ENCODE results near the gene CAST.

Gene CAST

GRCh38 chr5:96763026-96763425, 100.8 kb downstream of the CAST start:
- Histone ChIP-seq H3K4me3 (ENCODE audit: insufficient read depth, low read depth, low read length, poor library complexity, severe bottlenecking) (no peak overlapping the region), H3K9me3 (ENCODE audit: control insufficient read depth, low read length) (no peaks in the 10 kb centered on the region), H3K27me3 (replicated peaks; ENCODE audit: control insufficient read depth, insufficient read depth, low read length, poor library complexity, severe bottlenecking) (no peaks in the 10 kb centered on the region), H3K36me3 (ENCODE audit: control insufficient read depth, insufficient read depth, low read length) (peaks cover 76% of the 10 kb centered on the region), H3K4me1 (ENCODE audit: control insufficient read depth, insufficient read depth, low read length, poor library complexity, severe bottlenecking) (no peaks in the 10 kb centered on the region), H3K27ac (ENCODE audit: insufficient read depth, low read length, poor library complexity, severe bottlenecking) (no peak overlapping the region)
- no peak for DNase-seq

GRCh38 chr5:96765043-96765442, 102.9 kb downstream of the CAST start:
- H3K27ac ChIP-seq (ENCODE audit: insufficient read depth, low read length, poor library complexity, severe bottlenecking) = no peak overlapping the region
- H3K27me3 ChIP-seq (replicated peaks; ENCODE audit: control insufficient read depth, insufficient read depth, low read length, poor library complexity, severe bottlenecking) = no peaks in the 10 kb centered on the region
- no peaks in the 10 kb centered on the region for H3K4me1 ChIP-seq (ENCODE audit: control insufficient read depth, insufficient read depth, low read length, poor library complexity, severe bottlenecking)
- no peak overlapping the region for H3K4me3 ChIP-seq (ENCODE audit: insufficient read depth, low read depth, low read length, poor library complexity, severe bottlenecking)
- DNase-seq = no peak
- H3K9me3 ChIP-seq (ENCODE audit: control insufficient read depth, low read length) = no peaks in the 10 kb centered on the region
- H3K36me3 ChIP-seq (ENCODE audit: control insufficient read depth, insufficient read depth, low read length) = peaks cover 85% of the 10 kb centered on the region

DNA sequence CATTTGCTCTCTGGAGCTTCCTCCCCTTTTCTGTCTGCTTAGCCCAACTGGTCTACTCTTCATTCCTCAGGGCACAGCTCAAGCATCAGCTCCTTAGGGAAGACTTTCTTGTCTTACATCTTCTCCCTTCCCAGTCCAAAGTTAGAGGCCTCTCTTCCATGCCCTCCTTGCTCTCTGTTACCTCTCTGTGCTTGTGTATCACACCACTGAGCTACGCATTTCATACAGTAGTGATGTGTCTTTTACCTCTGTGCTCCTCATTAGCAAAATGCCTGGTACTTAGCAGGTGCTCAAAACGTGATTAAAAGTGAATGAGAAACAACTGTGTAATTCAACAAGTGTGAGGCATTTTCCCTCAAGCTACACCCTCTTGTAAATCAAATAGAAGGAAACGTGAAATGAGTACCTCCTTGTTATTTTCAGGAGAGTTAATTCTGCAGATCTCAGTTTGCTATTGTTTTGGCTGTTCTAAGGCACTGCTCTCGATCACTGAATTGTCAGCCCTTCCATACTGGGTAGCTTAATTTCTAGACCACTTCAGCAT, 106.6 kb downstream of the CAST start:
- Histone ChIP-seq H3K27ac (ENCODE audit: insufficient read depth, low read length, poor library complexity, severe bottlenecking) (no peak overlapping the region), H3K27me3 (replicated peaks; ENCODE audit: control insufficient read depth, insufficient read depth, low read length, poor library complexity, severe bottlenecking) (no peaks in the 10 kb centered on the region), H3K4me3 (ENCODE audit: insufficient read depth, low read depth, low read length, poor library complexity, severe bottlenecking) (no peak overlapping the region), H3K4me1 (ENCODE audit: control insufficient read depth, insufficient read depth, low read length, poor library complexity, severe bottlenecking) (no peaks in the 10 kb centered on the region), H3K9me3 (ENCODE audit: control insufficient read depth, low read length) (no peaks in the 10 kb centered on the region), H3K36me3 (ENCODE audit: control insufficient read depth, insufficient read depth, low read length) (peaks cover 87% of the 10 kb centered on the region)
- no peak for DNase-seq

DNA sequence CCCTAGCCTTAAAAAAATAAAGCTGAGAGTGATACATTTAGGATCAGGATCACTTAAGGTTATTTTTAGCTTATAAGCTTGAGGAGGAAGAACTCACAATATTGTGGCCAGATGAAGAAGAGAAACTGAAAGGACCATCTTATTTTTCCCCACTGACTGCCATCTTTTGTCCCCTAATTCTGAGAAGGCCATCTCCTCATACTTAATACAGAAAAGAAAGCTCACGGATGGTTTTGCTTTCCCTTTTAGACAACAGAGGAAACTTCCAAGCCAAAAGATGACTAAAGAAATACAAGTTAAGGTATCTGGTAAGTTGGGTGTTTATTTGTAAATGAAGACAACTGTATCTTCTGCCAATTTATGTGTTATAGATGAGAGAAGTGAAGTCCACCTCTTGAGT, 109.2 kb downstream of the CAST start:
- Histone ChIP-seq H3K9me3 (ENCODE audit: control insufficient read depth, low read length) (no peaks in the 10 kb centered on the region), H3K36me3 (ENCODE audit: control insufficient read depth, insufficient read depth, low read length) (peaks cover 87% of the 10 kb centered on the region), H3K4me3 (ENCODE audit: insufficient read depth, low read depth, low read length, poor library complexity, severe bottlenecking) (no peak overlapping the region), H3K27me3 (replicated peaks; ENCODE audit: control insufficient read depth, insufficient read depth, low read length, poor library complexity, severe bottlenecking) (no peaks in the 10 kb centered on the region), H3K4me1 (ENCODE audit: control insufficient read depth, insufficient read depth, low read length, poor library complexity, severe bottlenecking) (no peaks in the 10 kb centered on the region), H3K27ac (ENCODE audit: insufficient read depth, low read length, poor library complexity, severe bottlenecking) (no peak overlapping the region)
- no peak for DNase-seq

DNA sequence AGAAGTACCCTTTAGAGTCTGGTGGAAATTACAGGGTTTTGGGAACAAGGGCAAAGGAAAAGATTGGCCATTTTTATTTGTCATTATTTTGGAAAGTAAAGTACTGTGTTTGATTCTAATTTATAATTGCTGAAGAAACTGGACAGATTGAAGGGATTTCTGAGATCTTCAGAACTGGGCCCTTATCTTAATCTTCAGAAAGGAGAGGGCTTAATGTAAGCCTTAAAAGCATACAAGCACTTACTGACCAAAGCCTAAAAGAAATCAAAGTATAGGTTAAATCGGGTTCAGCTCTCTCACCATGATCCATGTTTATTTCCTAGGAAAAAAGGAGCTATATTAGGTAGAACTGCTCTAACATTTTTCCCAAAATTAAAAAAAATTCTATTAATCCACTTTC, 109.9 kb downstream of the CAST start:
- no peaks in the 10 kb centered on the region for H3K4me1 ChIP-seq (ENCODE audit: control insufficient read depth, insufficient read depth, low read length, poor library complexity, severe bottlenecking)
- no peak overlapping the region for H3K4me3 ChIP-seq (ENCODE audit: insufficient read depth, low read depth, low read length, poor library complexity, severe bottlenecking)
- peaks cover 84% of the 10 kb centered on the region for H3K36me3 ChIP-seq (ENCODE audit: control insufficient read depth, insufficient read depth, low read length)
- H3K9me3 ChIP-seq (ENCODE audit: control insufficient read depth, low read length) = no peaks in the 10 kb centered on the region
- no peak for DNase-seq
- H3K27ac ChIP-seq (ENCODE audit: insufficient read depth, low read length, poor library complexity, severe bottlenecking) = no peak overlapping the region
- no peaks in the 10 kb centered on the region for H3K27me3 ChIP-seq (replicated peaks; ENCODE audit: control insufficient read depth, insufficient read depth, low read length, poor library complexity, severe bottlenecking)

- Histone ChIP-seq H3K9me3 (ENCODE audit: control insufficient read depth, low read length) (no peaks in the 10 kb centered on the region), H3K27ac (ENCODE audit: insufficient read depth, low read length, poor library complexity, severe bottlenecking) (no peak overlapping the region), H3K27me3 (replicated peaks; ENCODE audit: control insufficient read depth, insufficient read depth, low read length, poor library complexity, severe bottlenecking) (no peaks in the 10 kb centered on the region), H3K36me3 (ENCODE audit: control insufficient read depth, insufficient read depth, low read length) (peaks cover 80% of the 10 kb centered on the region), H3K4me3 (ENCODE audit: insufficient read depth, low read depth, low read length, poor library complexity, severe bottlenecking) (no peak overlapping the region), H3K4me1 (ENCODE audit: control insufficient read depth, insufficient read depth, low read length, poor library complexity, severe bottlenecking) (no peaks in the 10 kb centered on the region)
- no peak for DNase-seq
Measured at GRCh38 chr5:96772542-96772941, 110.4 kb downstream of the CAST start.

- Histone ChIP-seq H3K9me3 (ENCODE audit: control insufficient read depth, low read length) (no peaks in the 10 kb centered on the region), H3K36me3 (ENCODE audit: control insufficient read depth, insufficient read depth, low read length) (peaks cover 77% of the 10 kb centered on the region), H3K27me3 (replicated peaks; ENCODE audit: control insufficient read depth, insufficient read depth, low read length, poor library complexity, severe bottlenecking) (no peaks in the 10 kb centered on the region), H3K4me3 (ENCODE audit: insufficient read depth, low read depth, low read length, poor library complexity, severe bottlenecking) (no peak overlapping the region), H3K27ac (ENCODE audit: insufficient read depth, low read length, poor library complexity, severe bottlenecking) (no peak overlapping the region), H3K4me1 (ENCODE audit: control insufficient read depth, insufficient read depth, low read length, poor library complexity, severe bottlenecking) (no peaks in the 10 kb centered on the region)
- DNase-seq = no peak
Measured at GRCh38 chr5:96775050-96775449, 112.9 kb downstream of the CAST start.

DNA sequence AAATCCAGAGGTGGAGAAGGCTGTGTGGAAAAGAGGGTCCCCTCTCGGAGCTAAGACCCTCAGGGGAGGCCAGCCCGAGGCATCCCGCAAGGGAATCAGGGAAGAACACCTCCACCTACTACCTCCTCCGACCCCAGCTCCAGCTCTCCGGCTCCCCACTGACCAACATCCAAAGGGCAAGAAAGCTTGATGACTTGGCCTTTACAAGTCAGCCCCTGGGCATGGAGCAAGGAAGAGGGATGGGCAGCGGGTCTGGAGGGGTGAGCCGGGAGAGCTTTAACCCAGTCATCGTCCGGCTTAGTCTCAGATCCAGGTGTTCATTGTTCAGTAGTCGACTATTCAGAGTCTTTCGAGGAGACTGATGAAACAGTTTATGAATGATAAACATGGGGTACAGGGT, 113.5 kb downstream of the CAST start:
- Histone ChIP-seq H3K27me3 (replicated peaks; ENCODE audit: control insufficient read depth, insufficient read depth, low read length, poor library complexity, severe bottlenecking) (no peaks in the 10 kb centered on the region), H3K27ac (ENCODE audit: insufficient read depth, low read length, poor library complexity, severe bottlenecking) (no peak overlapping the region), H3K36me3 (ENCODE audit: control insufficient read depth, insufficient read depth, low read length) (peaks cover 75% of the 10 kb centered on the region), H3K4me3 (ENCODE audit: insufficient read depth, low read depth, low read length, poor library complexity, severe bottlenecking) (no peak overlapping the region), H3K4me1 (ENCODE audit: control insufficient read depth, insufficient read depth, low read length, poor library complexity, severe bottlenecking) (no peaks in the 10 kb centered on the region), H3K9me3 (ENCODE audit: control insufficient read depth, low read length) (no peaks in the 10 kb centered on the region)
- no peak for DNase-seq

DNA sequence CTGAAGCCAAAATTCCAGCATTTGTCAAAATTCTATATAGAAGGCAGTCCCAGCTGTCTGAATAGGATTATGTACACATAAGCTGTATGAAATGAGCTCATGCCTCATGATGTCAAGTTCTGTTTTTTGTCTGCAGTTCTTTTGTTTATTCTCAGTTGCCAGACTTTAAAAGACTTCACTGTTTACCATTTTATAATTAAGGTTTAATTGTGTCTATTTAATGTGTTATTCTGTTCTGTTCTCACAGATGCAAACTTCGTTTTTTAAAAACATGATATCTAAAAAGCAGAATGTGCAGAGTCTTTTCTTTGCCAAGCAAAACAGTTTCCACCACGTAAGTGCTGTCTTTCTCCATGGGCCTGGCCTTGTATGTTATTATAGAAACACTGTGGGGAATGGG, 114.4 kb downstream of the CAST start:
- Histone ChIP-seq H3K9me3 (ENCODE audit: control insufficient read depth, low read length) (no peaks in the 10 kb centered on the region), H3K27ac (ENCODE audit: insufficient read depth, low read length, poor library complexity, severe bottlenecking) (no peak overlapping the region), H3K36me3 (ENCODE audit: control insufficient read depth, insufficient read depth, low read length) (peaks cover 75% of the 10 kb centered on the region), H3K4me3 (ENCODE audit: insufficient read depth, low read depth, low read length, poor library complexity, severe bottlenecking) (no peak overlapping the region), H3K4me1 (ENCODE audit: control insufficient read depth, insufficient read depth, low read length, poor library complexity, severe bottlenecking) (no peaks in the 10 kb centered on the region), H3K27me3 (replicated peaks; ENCODE audit: control insufficient read depth, insufficient read depth, low read length, poor library complexity, severe bottlenecking) (no peaks in the 10 kb centered on the region)
- DNase-seq = no peak

- no peak overlapping the region for H3K27ac ChIP-seq (ENCODE audit: insufficient read depth, low read length, poor library complexity, severe bottlenecking)
- H3K27me3 ChIP-seq (replicated peaks; ENCODE audit: control insufficient read depth, insufficient read depth, low read length, poor library complexity, severe bottlenecking) = no peaks in the 10 kb centered on the region
- H3K9me3 ChIP-seq (ENCODE audit: control insufficient read depth, low read length) = no peaks in the 10 kb centered on the region
- H3K4me1 ChIP-seq (ENCODE audit: control insufficient read depth, insufficient read depth, low read length, poor library complexity, severe bottlenecking) = no peaks in the 10 kb centered on the region
- DNase-seq = no peak
- H3K4me3 ChIP-seq (ENCODE audit: insufficient read depth, low read depth, low read length, poor library complexity, severe bottlenecking) = no peak overlapping the region
- peaks cover 77% of the 10 kb centered on the region for H3K36me3 ChIP-seq (ENCODE audit: control insufficient read depth, insufficient read depth, low read length)
Measured at GRCh38 chr5:96778409-96778808, 116.2 kb downstream of the CAST start.

- Histone ChIP-seq H3K27ac (ENCODE audit: insufficient read depth, low read length, poor library complexity, severe bottlenecking) (no peak overlapping the region), H3K27me3 (replicated peaks; ENCODE audit: control insufficient read depth, insufficient read depth, low read length, poor library complexity, severe bottlenecking) (no peaks in the 10 kb centered on the region), H3K4me1 (ENCODE audit: control insufficient read depth, insufficient read depth, low read length, poor library complexity, severe bottlenecking) (no peaks in the 10 kb centered on the region), H3K36me3 (ENCODE audit: control insufficient read depth, insufficient read depth, low read length) (peaks cover 81% of the 10 kb centered on the region), H3K4me3 (ENCODE audit: insufficient read depth, low read depth, low read length, poor library complexity, severe bottlenecking) (no peak overlapping the region), H3K9me3 (ENCODE audit: control insufficient read depth, low read length) (no peaks in the 10 kb centered on the region)
- no peak for DNase-seq
Measured at GRCh38 chr5:96780626-96781025, 118.5 kb downstream of the CAST start.

All from effector memory CD4-positive, alpha-beta T cell (primary cell).